Nephron progenitor cell (in vitro differentiated cells): ENCODE data around the gene OSTF1.

Source experiments
- DNase-seq: peaks from one replicate; pipeline ENCODE4 v3.0.0; 2021
- H3K27ac Mint-ChIP-seq: 2 replicates; pipeline ENCODE4 v1.8.0; 2021; ENCODE audit warnings: mild to moderate bottlenecking, moderate library complexity, mixed read lengths
- H3K27me3 Mint-ChIP-seq: 2 replicates; pipeline ENCODE4 v1.8.0; 2021; ENCODE audit warnings: mild to moderate bottlenecking, low read depth, mixed read lengths; ENCODE audit not compliant: poor library complexity
- H3K36me3 Mint-ChIP-seq: 2 replicates; pipeline ENCODE4 v1.8.0; 2021; ENCODE audit warnings: low read depth, mixed read lengths
- H3K4me1 Mint-ChIP-seq: 2 replicates; pipeline ENCODE4 v1.8.0; 2021; ENCODE audit warnings: mixed read lengths
- H3K4me3 Mint-ChIP-seq: 2 replicates; pipeline ENCODE4 v1.8.0; 2021; ENCODE audit warnings: mild to moderate bottlenecking, moderate library complexity, mixed read lengths
- H3K9me3 Mint-ChIP-seq: 2 replicates; pipeline ENCODE4 v1.8.0; 2021; ENCODE audit warnings: mild to moderate bottlenecking, moderate library complexity, mixed read lengths
- CTCF ChIP-seq: fragments of 200-600 bp; sonication (generic); IDR thresholded peaks from 2 replicates; pipeline ENCODE4 v1.5.0; 2021; ENCODE audit warnings: antibody characterized with exemption

The OSTF1 gene

GRCh38 chr9:75186767-75187380 is 98.6 kb downstream of the OSTF1 start:
- H3K4me3 Mint-ChIP-seq = no peak overlapping the region
- H3K27ac Mint-ChIP-seq = no peak overlapping the region
- no peak for DNase-seq
- peak; percentile 98 for TF ChIP-seq CTCF
- no peaks in the 10 kb centered on the region for H3K4me1 Mint-ChIP-seq
- no peaks in the 10 kb centered on the region for H3K9me3 Mint-ChIP-seq
- no peaks in the 10 kb centered on the region for H3K27me3 Mint-ChIP-seq
- no peaks in the 10 kb centered on the region for H3K36me3 Mint-ChIP-seq

DNA sequence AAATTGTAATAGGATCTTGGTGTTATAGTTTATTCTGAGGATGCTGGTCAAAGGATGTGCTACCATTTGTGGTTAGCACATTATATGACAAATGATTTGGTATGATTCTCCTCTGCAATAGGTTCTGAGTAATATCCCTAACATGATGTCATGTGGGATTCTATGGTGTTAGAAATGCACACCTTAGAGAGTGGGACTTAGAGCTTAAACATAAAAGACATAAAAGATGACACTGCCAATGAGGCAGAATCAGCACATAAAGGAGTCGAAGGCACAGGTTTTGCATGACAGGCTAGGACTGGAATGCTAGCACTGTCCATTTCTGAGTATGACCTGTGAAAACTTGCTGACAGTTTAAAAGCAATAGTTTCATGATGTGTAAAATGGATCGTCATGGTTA is 100.4 kb downstream of the OSTF1 start:
- Mint-ChIP-seq H3K27me3 (no peaks in the 10 kb centered on the region), H3K27ac (no peak overlapping the region), H3K4me1 (no peaks in the 10 kb centered on the region), H3K4me3 (no peak overlapping the region), H3K9me3 (no peaks in the 10 kb centered on the region), H3K36me3 (no peaks in the 10 kb centered on the region)
- DNase-seq = no peak
- TF ChIP-seq CTCF = no peak

- Mint-ChIP-seq H3K4me1 (no peaks in the 10 kb centered on the region), H3K9me3 (no peaks in the 10 kb centered on the region), H3K4me3 (no peak overlapping the region), H3K27me3 (no peaks in the 10 kb centered on the region), H3K27ac (peak overlapping the region; percentile 4), H3K36me3 (no peaks in the 10 kb centered on the region)
- DNase-seq = no peak
- TF ChIP-seq CTCF = no peak
Observed at GRCh38 chr9:75190762-75191161, 102.4 kb downstream of the OSTF1 start.
